T-cell (primary cell): Measurements from ENCODE around the gene CLIP2. TPM values are rescaled to one million over a fixed set of nuclear protein-coding genes. Genes with fewer than 3 reads are reported as not detected.

ENCODE experiments used
- ATAC-seq, 4 experiments: fragments of 200-7000 bp in 3 of 4; fragments of 150-1000 bp in 1 of 4; cut with Tn5 transposase; replicated peaks in 1 of 4; 1 replicate in 3 of 4; 2 replicates in 1 of 4; pipeline ENCODE4 v1.10.0; 2021; ENCODE audit warnings: moderate library complexity in 3 of 4, mild to moderate bottlenecking in 2 of 4, moderate number of reproducible peaks in 1 of 4
- CTCF ChIA-PET, 2 donors: fragments of 300-600 bp; sonication (Branson Sonifier 250); formaldehyde crosslinking; loops; one replicate each; lab custom pipeline; 2022; ENCODE audit warnings: antibody characterized with exemption in 2 of 2; lab: Charles Lee
- POLR2A ChIA-PET, 2 donors: fragments of 300-600 bp; sonication (Branson Sonifier 250); formaldehyde crosslinking; loops; one replicate each; lab custom pipeline; 2022; ENCODE audit warnings: antibody characterized with exemption in 2 of 2; lab: Charles Lee
- DNase-seq, 35 experiments: peaks; one replicate each; pipeline versions ENCODE4 v3.0.0 to v3.0.0-alpha.2; 2013 to 2023
- H3K27ac ChIP-seq: one replicate; pipeline ENCODE4 v1.5.1; 2013; ENCODE audit warnings: low read length
- H3K27me3 ChIP-seq, 2 experiments: replicated peaks in 1 of 2; 1 replicate in 1 of 2; 2 replicates in 1 of 2; pipeline versions ENCODE4 v1.6.1 to v1.7.0; 2013; ENCODE audit warnings: low read length in 1 of 2, mixed read lengths in 1 of 2; ENCODE audit not compliant: control insufficient read depth in 2 of 2, insufficient read depth in 2 of 2; ENCODE audit errors: extremely low read depth in 1 of 2
- H3K36me3 ChIP-seq, 2 donors: 1 replicate in 1 of 2; 2 replicates in 1 of 2; pipeline versions ENCODE4 v1.6.1 to v1.7.0; 2013; ENCODE audit warnings: low read length in 1 of 2; ENCODE audit not compliant: control insufficient read depth in 2 of 2, insufficient read depth in 1 of 2; ENCODE audit errors: extremely low read depth in 1 of 2
- H3K4me1 ChIP-seq, 2 experiments: 1 replicate in 1 of 2; 2 replicates in 1 of 2; pipeline versions ENCODE4 v1.6.1 to v1.7.0; 2013; ENCODE audit warnings: low read length in 2 of 2, mixed read lengths in 1 of 2; ENCODE audit not compliant: insufficient read depth in 2 of 2, control insufficient read depth in 1 of 2; ENCODE audit errors: extremely low read depth in 1 of 2
- H3K4me3 ChIP-seq, 2 donors: 1 replicate in 1 of 2; 2 replicates in 1 of 2; pipeline versions ENCODE4 v1.5.1 to v1.7.0; 2013; ENCODE audit warnings: mild to moderate bottlenecking in 2 of 2, low read length in 1 of 2, moderate library complexity in 1 of 2; ENCODE audit not compliant: control insufficient read depth in 1 of 2; ENCODE audit errors: extremely low read depth in 1 of 2
- H3K9me3 ChIP-seq: 2 replicates; pipeline ENCODE4 v1.7.0; 2013
- H3K27ac Mint-ChIP-seq, 2 donors: one replicate each; pipeline ENCODE4 v1.8.0; 2020 to 2021; ENCODE audit warnings: mild to moderate bottlenecking in 2 of 2, mixed read lengths in 2 of 2
- H3K27me3 Mint-ChIP-seq, 2 donors: one replicate each; pipeline ENCODE4 v1.8.0; 2021 to 2022; ENCODE audit warnings: mixed read lengths in 2 of 2
- H3K36me3 Mint-ChIP-seq: one replicate; pipeline ENCODE4 v1.8.0; 2021; ENCODE audit warnings: mixed read lengths
- H3K4me1 Mint-ChIP-seq, 3 donors: one replicate each; pipeline ENCODE4 v1.8.0; 2020 to 2022; ENCODE audit warnings: mixed read lengths in 3 of 3, mild to moderate bottlenecking in 1 of 3
- H3K4me3 Mint-ChIP-seq, 3 donors: one replicate each; pipeline ENCODE4 v1.8.0; 2020 to 2022; ENCODE audit warnings: mild to moderate bottlenecking in 3 of 3, mixed read lengths in 3 of 3, moderate library complexity in 3 of 3
- H3K9me3 Mint-ChIP-seq, 3 donors: one replicate each; pipeline ENCODE4 v1.8.0; 2020 to 2022; ENCODE audit warnings: mixed read lengths in 3 of 3
- WGBS: methylation state at CpG from one replicate; pipeline ENCODE4 v1.1.5; 2013; ENCODE audit warnings: missing lambda C conversion rate; ENCODE audit not compliant: insufficient coverage; 5-methylcytosine and 5-hydroxymethylcytosine counted together
- total RNA-seq, 35 experiments: library from RNA in 6 of 35; stranded (reverse) in 6 of 35; fragments of 120-200 nt in 1 of 35; gene quantifications; one replicate each; pipeline versions ENCODE4 v1.2.1 to v1.2.4 and lab custom pipeline; 2013 to 2026

The CLIP2 gene
- total RNA-seq, 5 donors from 2014 or later (not counting 1 experiment from before 2014, with no cell fraction given) = 3.1 to 8.5 (median 6.3) TPM

DNA sequence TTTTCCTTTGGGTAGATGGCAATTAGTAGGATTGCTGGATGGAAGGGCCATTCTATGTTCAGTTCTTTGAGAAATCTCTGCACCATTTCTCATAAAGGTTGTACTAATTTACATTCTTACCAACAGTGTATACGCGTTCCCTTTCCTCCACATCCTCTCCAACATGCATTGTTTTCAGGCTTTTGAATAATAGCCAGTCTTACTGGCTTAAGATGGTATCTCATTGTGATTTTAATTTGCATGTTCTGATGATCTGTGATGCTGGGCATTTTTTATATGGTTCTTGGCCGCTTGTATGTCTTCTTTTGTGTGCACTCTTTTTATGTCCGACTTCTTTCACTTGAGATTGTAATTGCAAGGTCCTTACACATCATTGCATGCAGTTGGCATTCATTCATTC lies 11.7 kb downstream of the CLIP2 start:
- peaks cover 0 to 3% of the 10 kb centered on the region in 2 experiments for H3K4me1 ChIP-seq
- H3K27ac ChIP-seq = no peak overlapping the region
- peaks cover 0 to 7% of the 10 kb centered on the region in 2 experiments for H3K27me3 ChIP-seq
- no peak overlapping the region for H3K4me3 Mint-ChIP-seq
- WGBS = no CpG with 5 or more reads among the region's 4 CpGs
- peaks cover 0 to 2% of the 10 kb centered on the region in 2 donors for H3K27me3 Mint-ChIP-seq
- H3K9me3 Mint-ChIP-seq = no peaks in the 10 kb centered on the region
- DNase-seq = no peak
- H3K36me3 ChIP-seq = no peaks in the 10 kb centered on the region
- H3K9me3 ChIP-seq = no peaks in the 10 kb centered on the region
- ChIA-PET POLR2A (no interaction called here), CTCF (no interaction called here)
- H3K4me3 ChIP-seq = no peak overlapping the region
- H3K4me1 Mint-ChIP-seq = peaks cover 0 to 3% (median 0%) of the 10 kb centered on the region in 3 donors
- H3K36me3 Mint-ChIP-seq = no peaks in the 10 kb centered on the region
- H3K27ac Mint-ChIP-seq = no peak overlapping the region
- ATAC-seq = no peak

DNA sequence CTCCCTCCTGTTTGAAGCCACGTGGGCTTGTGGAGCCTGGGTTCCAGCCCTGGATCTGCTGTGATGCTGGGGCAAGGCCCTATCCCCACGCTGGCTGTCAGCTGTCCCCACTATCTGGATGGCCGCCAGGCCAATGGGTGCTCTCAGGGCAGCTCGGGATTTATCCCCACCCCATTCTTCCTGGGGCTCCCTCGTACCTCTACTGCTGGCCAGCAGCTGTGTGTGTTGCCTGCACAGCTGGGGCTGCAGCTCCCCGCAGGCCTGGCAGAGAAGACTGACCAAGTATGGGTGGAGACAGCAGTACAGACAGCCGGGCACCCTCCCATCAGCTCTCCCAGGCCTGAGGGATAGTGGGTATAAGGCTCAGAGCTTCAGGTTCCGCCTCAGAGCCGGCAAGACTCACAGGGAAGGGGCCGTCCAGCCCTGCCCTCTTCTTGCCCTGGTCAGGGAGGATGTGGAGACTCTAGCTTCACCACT lies 13.6 kb downstream of the CLIP2 start:
- H3K4me3 ChIP-seq = no peak overlapping the region
- no peak overlapping the region for H3K4me3 Mint-ChIP-seq
- 65% methylated on average over 2 of the region's 10 CpGs for WGBS
- no peak overlapping the region for H3K27ac ChIP-seq
- ATAC-seq (no peak), DNase-seq (no peak)
- ChIA-PET POLR2A (no interaction called here), CTCF (no interaction called here)
- peaks cover 11 to 16% (median 12%) of the 10 kb centered on the region in 3 donors for H3K4me1 Mint-ChIP-seq
- no peaks in the 10 kb centered on the region for H3K9me3 ChIP-seq
- H3K9me3 Mint-ChIP-seq = no peaks in the 10 kb centered on the region
- H3K4me1 ChIP-seq = peaks cover 2 to 16% of the 10 kb centered on the region in 2 experiments
- no peak overlapping the region for H3K27ac Mint-ChIP-seq
- H3K36me3 Mint-ChIP-seq = peaks cover 1% of the 10 kb centered on the region
- H3K27me3 Mint-ChIP-seq = peaks cover 9% of the 10 kb centered on the region in 2 donors
- H3K27me3 ChIP-seq = peaks cover 0 to 23% of the 10 kb centered on the region in 2 experiments
- H3K36me3 ChIP-seq = no peaks in the 10 kb centered on the region

DNA sequence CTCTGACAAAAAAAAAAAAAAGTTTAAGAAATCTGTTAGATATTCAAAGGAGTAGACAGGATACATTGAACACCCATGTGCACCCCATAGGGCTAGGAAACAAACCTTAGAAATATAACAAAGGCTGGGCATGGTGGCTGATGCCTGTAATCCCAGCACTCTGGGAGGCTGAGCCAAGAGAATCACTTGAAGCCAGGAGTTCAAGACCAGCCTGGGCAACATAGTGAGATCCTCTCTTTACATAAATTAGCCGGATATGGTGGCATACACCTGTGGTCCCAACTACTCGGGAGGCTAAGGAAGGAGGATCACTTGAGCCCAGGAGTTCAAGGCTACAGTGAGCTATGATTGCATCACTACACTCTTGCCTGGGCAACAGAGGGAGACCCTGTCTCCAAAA lies 15.3 kb downstream of the CLIP2 start:
- no peak overlapping the region for H3K27ac ChIP-seq
- no peak for ATAC-seq
- H3K36me3 ChIP-seq = no peaks in the 10 kb centered on the region
- 100% methylated on average over 2 of the region's 2 CpGs for WGBS
- H3K4me3 ChIP-seq = no peak overlapping the region
- no peak overlapping the region for H3K27ac Mint-ChIP-seq
- no peaks in the 10 kb centered on the region for H3K9me3 ChIP-seq
- no peak for DNase-seq
- H3K27me3 ChIP-seq = peaks cover 0 to 36% of the 10 kb centered on the region in 2 experiments
- H3K4me3 Mint-ChIP-seq = no peak overlapping the region
- peaks cover 11 to 18% (median 12%) of the 10 kb centered on the region in 3 donors for H3K4me1 Mint-ChIP-seq
- ChIA-PET CTCF (no interaction called here), POLR2A (no interaction called here)
- peaks cover 2 to 16% of the 10 kb centered on the region in 2 experiments for H3K4me1 ChIP-seq
- no peaks in the 10 kb centered on the region for H3K9me3 Mint-ChIP-seq
- peaks cover 4% of the 10 kb centered on the region for H3K36me3 Mint-ChIP-seq
- peaks cover 11 to 14% of the 10 kb centered on the region in 2 donors for H3K27me3 Mint-ChIP-seq

DNA sequence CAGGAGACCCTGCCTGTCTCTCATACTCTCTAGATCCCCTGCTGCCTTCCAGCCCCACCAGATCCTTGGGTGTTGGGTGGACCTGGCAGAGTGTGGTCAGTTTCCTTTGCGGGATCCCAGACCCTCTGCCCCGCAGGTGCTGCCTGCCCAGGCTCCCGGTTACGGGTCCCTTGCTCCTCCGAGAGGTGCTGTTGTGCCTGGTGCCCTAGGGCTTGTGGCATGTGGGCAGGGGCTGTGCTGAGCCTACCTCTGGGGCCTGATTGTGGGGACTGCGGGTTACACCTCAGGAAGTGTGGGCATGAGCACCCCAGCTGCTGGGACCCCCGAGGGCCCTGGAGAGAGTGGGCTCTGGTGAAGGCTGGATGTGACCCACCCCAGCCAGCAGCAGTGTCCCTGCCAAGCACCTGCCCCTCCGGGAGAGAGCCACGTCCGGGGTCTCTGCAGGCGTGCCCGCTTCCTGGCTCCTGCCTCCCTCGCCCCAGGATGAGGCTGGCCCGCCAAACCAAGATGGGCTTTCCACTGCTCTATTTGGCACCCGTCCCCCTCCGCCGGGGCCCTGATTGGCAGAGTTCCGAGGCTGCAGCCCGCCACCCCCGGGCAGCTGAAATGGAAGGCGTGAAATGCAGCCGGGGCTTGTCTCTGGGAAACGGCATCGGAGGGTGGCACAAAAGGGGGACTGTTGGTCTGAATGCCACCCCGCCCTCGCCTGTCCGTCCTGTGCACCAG lies 17.0 kb downstream of the CLIP2 start:
- Histone ChIP-seq H3K27ac (no peak overlapping the region), H3K9me3 (no peaks in the 10 kb centered on the region), H3K36me3 (no peaks in the 10 kb centered on the region), H3K4me3 (peak overlapping the region; percentile 3 to 11), H3K27me3 (peaks cover 0 to 36% of the 10 kb centered on the region in 2 experiments), H3K4me1 (peaks cover 2 to 16% of the 10 kb centered on the region in 2 experiments)
- peak overlapping the region; percentile 25 to 75 (median 64) for H3K4me3 Mint-ChIP-seq
- peaks cover 4% of the 10 kb centered on the region for H3K36me3 Mint-ChIP-seq
- 14% methylated on average over 25 of the region's 27 CpGs for WGBS
- DNase-seq (peak in 2 of 35 experiments; percentile 1 to 8), ATAC-seq (peak in 2 of 4 experiments; percentile 40 to 52)
- H3K27ac Mint-ChIP-seq = no peak overlapping the region
- H3K9me3 Mint-ChIP-seq = no peaks in the 10 kb centered on the region
- peaks cover 11 to 19% (median 12%) of the 10 kb centered on the region in 3 donors for H3K4me1 Mint-ChIP-seq
- CTCF ChIA-PET = no interaction called here
- POLR2A ChIA-PET = no interaction called here
- H3K27me3 Mint-ChIP-seq = peaks cover 13 to 14% of the 10 kb centered on the region in 2 donors

DNA sequence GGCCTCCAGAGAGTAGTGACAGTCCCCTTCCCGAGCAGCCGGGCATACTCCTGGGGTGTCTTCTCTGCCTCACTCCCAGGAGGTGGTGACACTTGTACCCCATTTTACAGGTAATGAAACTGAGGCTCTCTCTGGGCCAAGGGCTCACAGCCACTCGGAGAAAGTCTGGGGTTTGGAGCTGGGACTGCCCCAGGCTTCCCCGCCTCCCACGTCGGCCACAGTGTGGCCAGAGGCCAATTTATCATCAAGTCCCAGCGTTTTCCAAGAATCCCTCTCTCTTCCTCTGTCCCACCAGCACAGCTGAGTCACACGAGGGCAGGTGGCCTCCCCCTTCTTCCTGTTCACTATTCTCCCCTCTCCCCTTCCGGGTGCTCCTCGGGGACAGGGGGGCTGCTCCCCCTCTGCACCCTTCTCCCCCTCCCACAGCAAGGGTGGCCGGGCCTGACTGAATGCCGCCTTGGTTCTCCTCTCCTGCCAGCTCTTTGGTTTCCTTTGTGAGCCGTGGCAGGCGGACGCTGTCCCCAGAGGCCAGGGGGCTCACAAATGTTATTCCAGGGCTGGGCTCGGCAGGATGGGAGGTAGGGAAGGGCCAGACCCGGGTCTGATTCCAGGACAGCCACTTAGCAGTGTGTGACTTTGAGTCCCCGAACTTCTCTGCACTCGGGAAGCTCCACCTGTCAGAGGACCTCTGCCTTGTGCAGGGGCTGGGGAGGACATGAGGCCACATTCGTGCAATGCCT lies 17.7 kb downstream of the CLIP2 start:
- Histone ChIP-seq H3K4me1 (peaks cover 2 to 16% of the 10 kb centered on the region in 2 experiments), H3K36me3 (no peaks in the 10 kb centered on the region), H3K27me3 (peaks cover 0 to 39% of the 10 kb centered on the region in 2 experiments), H3K27ac (no peak overlapping the region), H3K4me3 (peak overlapping the region in 1 of 2 donors; percentile 11), H3K9me3 (no peaks in the 10 kb centered on the region)
- no peak overlapping the region for H3K27ac Mint-ChIP-seq
- POLR2A ChIA-PET = no interaction called here
- DNase-seq (peak in 1 of 35 experiments; percentile 9), ATAC-seq (peak in 2 of 4 experiments; percentile 44 to 45)
- peak overlapping the region; percentile 25 to 75 (median 64) for H3K4me3 Mint-ChIP-seq
- 15% methylated on average over 14 of the region's 20 CpGs for WGBS
- no peaks in the 10 kb centered on the region for H3K9me3 Mint-ChIP-seq
- peaks cover 17 to 18% of the 10 kb centered on the region in 2 donors for H3K27me3 Mint-ChIP-seq
- CTCF ChIA-PET = no interaction called here
- H3K4me1 Mint-ChIP-seq = peaks cover 11 to 23% (median 12%) of the 10 kb centered on the region in 3 donors
- peaks cover 4% of the 10 kb centered on the region for H3K36me3 Mint-ChIP-seq

DNA sequence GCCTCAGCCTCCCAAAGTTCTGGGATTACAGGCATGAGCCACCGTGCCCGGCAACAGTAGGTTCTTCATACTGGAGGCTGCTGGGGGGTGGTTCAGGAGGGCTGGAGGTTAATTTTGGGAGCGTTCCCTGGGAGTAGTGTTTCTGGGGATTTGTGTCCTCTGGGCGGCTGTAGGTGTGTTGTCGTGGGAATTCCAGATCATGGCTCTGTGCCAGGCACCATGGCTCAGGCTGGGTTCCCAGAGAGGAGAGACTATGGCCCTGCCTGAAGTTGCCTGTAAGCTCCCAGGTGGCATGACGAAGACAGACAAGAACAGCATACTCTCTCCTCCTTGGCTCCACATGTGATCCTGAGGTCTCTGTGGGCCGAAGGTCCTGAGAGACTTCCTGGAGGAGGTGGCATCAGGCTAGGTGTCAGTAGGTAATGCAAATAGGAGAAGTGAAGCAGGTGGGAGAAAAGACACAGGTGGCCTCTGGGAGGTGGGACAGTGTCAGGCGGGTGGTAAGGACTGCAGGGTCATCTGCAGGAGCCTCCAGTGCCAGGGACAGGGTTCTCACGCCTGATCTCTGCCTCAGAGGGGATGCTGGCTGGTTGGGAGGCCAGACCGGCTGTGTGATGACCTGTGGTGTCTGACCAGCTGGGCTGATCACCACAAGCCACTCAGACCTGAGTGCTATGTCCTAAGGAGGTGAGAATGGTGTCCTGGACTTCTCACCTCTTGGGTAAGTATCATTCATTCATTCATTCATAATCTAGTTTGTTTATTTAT lies 18.7 kb downstream of the CLIP2 start:
- 96% methylated on average over 8 of the region's 10 CpGs for WGBS
- Histone ChIP-seq H3K36me3 (no peaks in the 10 kb centered on the region), H3K27me3 (peaks cover 0 to 47% of the 10 kb centered on the region in 2 experiments), H3K9me3 (no peaks in the 10 kb centered on the region), H3K4me3 (no peak overlapping the region), H3K4me1 (peaks cover 2 to 16% of the 10 kb centered on the region in 2 experiments), H3K27ac (no peak overlapping the region)
- H3K4me1 Mint-ChIP-seq = peaks cover 11 to 23% (median 13%) of the 10 kb centered on the region in 3 donors
- CTCF ChIA-PET = no interaction called here
- ATAC-seq = no peak
- H3K36me3 Mint-ChIP-seq = peaks cover 4% of the 10 kb centered on the region
- H3K9me3 Mint-ChIP-seq = no peaks in the 10 kb centered on the region
- no peak for DNase-seq
- H3K4me3 Mint-ChIP-seq = peak overlapping the region in 2 of 3 donors; percentile 17 to 75
- H3K27me3 Mint-ChIP-seq = peaks cover 17 to 18% of the 10 kb centered on the region in 2 donors
- POLR2A ChIA-PET = no interaction called here
- no peak overlapping the region for H3K27ac Mint-ChIP-seq
